ENCODE data around the gene TAX1BP3.
A peak's percentile ranks its signal among the peaks of the same experiment; 100 is the strongest.

The TAX1BP3 gene

GRCh38 chr17:3657874-3658783 is 10.2 kb downstream of the TAX1BP3 start:
- DNase-seq (ENCODE audit: low read depth), result no peak

- no peak for DNase-seq (ENCODE audit: low read depth)
Measured at GRCh38 chr17:3657588-3657869, 10.8 kb downstream of the TAX1BP3 start.

- no peak for DNase-seq (ENCODE audit: low read depth)
Measured at GRCh38 chr17:3656755-3657587, 11.4 kb downstream of the TAX1BP3 start.

- DNase-seq (ENCODE audit: low read depth), result no peak
Measured at GRCh38 chr17:3656353-3656752, 12.0 kb downstream of the TAX1BP3 start.

GRCh38 chr17:3655766-3656165 is 12.6 kb downstream of the TAX1BP3 start:
- DNase-seq (ENCODE audit: low read depth), result no peak

GRCh38 chr17:3647769-3648555 is 20.4 kb downstream of the TAX1BP3 start:
- DNase-seq (ENCODE audit: low read depth), result peak; percentile 66

GRCh38 chr17:3647251-3647650 is 21.1 kb downstream of the TAX1BP3 start:
- DNase-seq (ENCODE audit: low read depth), result no peak

GRCh38 chr17:3645310-3645709 is 23.1 kb downstream of the TAX1BP3 start:
- DNase-seq (ENCODE audit: low read depth), result no peak

GRCh38 chr17:3643889-3644349 is 24.5 kb downstream of the TAX1BP3 start:
- DNase-seq (ENCODE audit: low read depth), result no peak

GRCh38 chr17:3641717-3642486 is 26.5 kb downstream of the TAX1BP3 start:
- no peak for DNase-seq (ENCODE audit: low read depth)

GRCh38 chr17:3641014-3641413 is 27.4 kb downstream of the TAX1BP3 start:
- no peak for DNase-seq (ENCODE audit: low read depth)

GRCh38 chr17:3639981-3640596 is 28.3 kb downstream of the TAX1BP3 start:
- peak; percentile 85 for DNase-seq (ENCODE audit: low read depth)

GRCh38 chr17:3636908-3637373 is 31.4 kb downstream of the TAX1BP3 start:
- no peak for DNase-seq (ENCODE audit: low read depth)

- DNase-seq (ENCODE audit: low read depth), result peak; percentile 98
Measured at GRCh38 chr17:3636154-3636907, 32.0 kb downstream of the TAX1BP3 start, which contains the start of the genes CTNS and SHPK. TSS of gene CTNS (plus strand) at chr17:3636760. CDS start at chr17:3640207, 3,447 bp downstream. TSS of gene SHPK (minus strand) at chr17:3636250. CDS start at chr17:3636219, 31 bp downstream.

- DNase-seq (ENCODE audit: low read depth), result no peak
Measured at GRCh38 chr17:3635474-3636153, 32.8 kb downstream of the TAX1BP3 start.

GRCh38 chr17:3632287-3632686 is 36.1 kb downstream of the TAX1BP3 start:
- no peak for DNase-seq (ENCODE audit: low read depth)

- DNase-seq (ENCODE audit: low read depth), result no peak
Measured at GRCh38 chr17:3630781-3631180, 37.6 kb downstream of the TAX1BP3 start.

- no peak for DNase-seq (ENCODE audit: low read depth)
Measured at GRCh38 chr17:3627769-3628167, 40.6 kb downstream of the TAX1BP3 start.
